PC-3 (cell line): ENCODE results near the gene LASP1NB.

Experiments used
- CTCF ChIP-seq: fragments of 300-600 bp; sonication (generic); conservative IDR thresholded peaks from 2 replicates; pipeline ENCODE4 v1.5.1; 2017; ENCODE audit warnings: antibody characterized with exemption, low read depth, mild to moderate bottlenecking, low read length
- EZH2 ChIP-seq: fragments of 300-600 bp; sonication (generic); IDR thresholded peaks from one replicate; pipeline ENCODE4 v1.6.1; 2017; ENCODE audit warnings: antibody characterized with exemption, mild to moderate bottlenecking, low read length; ENCODE audit not compliant: unreplicated experiment
- EZH2phosphoT487 ChIP-seq: fragments of 300-600 bp; sonication (generic); IDR thresholded peaks from 2 replicates; pipeline ENCODE4 v1.6.1; 2018; ENCODE audit warnings: mild to moderate bottlenecking, antibody characterized with exemption, low read length, borderline replicate concordance

DNA sequence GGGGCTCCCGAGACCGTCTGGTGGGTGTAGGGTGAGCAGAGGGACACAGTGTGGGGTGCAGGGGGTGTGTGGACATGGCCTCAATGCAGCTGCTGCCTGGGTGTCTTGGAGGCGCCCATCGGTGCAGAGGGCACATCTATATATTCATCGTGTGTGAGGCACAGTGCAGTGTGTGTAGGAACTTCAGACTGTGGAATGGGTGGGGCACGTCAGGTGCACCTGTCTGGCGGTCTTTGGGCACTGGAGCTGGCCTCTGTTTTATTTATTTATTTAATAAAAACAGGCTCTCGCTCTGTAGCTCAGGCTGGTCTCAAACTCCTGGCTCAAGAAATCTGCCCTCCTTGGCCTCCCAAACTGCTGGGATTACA lies 38.8 kb upstream of the LASP1NB start:
- no peak for TF ChIP-seq CTCF
- TF ChIP-seq EZH2 = no peak
- no peak for TF ChIP-seq EZH2phosphoT487
